DMS79 treated with DMSO at 0.1 percent for 48 hours (cell line): ENCODE results near the gene HIC2.
"Not testable (repeated sequence)": the region's sequence is repeated elsewhere in the genome, so short reads cannot be mapped to it uniquely, and the experiment has no call there.

Experiments used
- DNase-seq: peaks from one replicate; lab custom pipeline; 2025; lab: John Stamatoyannopoulos, UW

The HIC2 gene

DNA sequence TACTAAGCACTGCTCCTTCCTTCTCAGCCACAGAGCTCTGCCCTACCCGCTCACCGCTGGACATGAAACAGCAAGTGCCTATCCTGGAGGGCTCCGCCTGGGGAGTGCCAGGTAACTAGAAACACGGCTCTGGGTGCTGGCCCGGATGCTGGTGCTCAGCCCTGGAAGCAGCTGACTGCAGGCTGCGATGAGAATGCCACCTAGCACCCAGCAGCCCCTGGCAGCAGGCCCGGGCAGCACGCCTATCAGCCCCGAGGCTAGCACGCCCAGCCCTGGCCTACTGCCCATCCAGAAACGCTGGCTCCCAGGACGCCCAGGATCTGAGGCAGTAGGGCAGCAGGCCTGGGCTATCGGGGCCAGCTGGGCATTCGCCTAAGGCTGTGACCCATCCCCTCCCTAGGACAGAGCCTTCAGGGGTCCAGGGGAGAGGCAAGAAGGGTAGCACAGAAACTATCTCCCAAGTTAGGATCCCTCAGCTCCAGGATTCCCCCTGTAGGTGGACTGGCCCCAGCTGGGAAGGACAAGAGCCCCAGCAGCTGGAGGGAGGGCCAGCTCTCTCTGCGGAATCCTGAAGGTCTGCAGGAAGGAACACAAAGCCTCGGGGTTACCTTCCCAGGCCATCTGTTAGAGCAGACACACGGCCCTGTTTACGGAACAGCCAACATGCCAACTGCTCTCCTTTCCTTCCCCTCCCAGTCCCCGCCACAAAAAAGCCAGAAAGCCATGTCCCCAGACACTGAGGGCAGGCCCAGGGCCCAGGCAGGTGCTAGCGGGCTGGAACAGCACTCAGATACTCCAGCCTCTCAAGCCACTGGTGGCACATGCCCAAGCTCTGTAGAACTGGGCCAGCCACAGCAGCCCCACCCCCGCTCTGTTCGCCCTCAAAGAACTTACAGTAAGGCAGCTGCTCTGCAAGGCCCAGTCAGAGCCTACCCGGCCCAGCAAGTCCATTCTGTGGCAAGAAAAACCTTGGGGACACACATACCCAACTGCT lies 76.9 kb downstream of the HIC2 start:
- DNase-seq, result not testable (repeated sequence)

GRCh38 chr22:21497984-21498383 lies 80.8 kb downstream of the HIC2 start:
- DNase-seq, result not testable (repeated sequence)

GRCh38 chr22:21498489-21498888 lies 81.3 kb downstream of the HIC2 start:
- DNase-seq, result not testable (repeated sequence)

DNA sequence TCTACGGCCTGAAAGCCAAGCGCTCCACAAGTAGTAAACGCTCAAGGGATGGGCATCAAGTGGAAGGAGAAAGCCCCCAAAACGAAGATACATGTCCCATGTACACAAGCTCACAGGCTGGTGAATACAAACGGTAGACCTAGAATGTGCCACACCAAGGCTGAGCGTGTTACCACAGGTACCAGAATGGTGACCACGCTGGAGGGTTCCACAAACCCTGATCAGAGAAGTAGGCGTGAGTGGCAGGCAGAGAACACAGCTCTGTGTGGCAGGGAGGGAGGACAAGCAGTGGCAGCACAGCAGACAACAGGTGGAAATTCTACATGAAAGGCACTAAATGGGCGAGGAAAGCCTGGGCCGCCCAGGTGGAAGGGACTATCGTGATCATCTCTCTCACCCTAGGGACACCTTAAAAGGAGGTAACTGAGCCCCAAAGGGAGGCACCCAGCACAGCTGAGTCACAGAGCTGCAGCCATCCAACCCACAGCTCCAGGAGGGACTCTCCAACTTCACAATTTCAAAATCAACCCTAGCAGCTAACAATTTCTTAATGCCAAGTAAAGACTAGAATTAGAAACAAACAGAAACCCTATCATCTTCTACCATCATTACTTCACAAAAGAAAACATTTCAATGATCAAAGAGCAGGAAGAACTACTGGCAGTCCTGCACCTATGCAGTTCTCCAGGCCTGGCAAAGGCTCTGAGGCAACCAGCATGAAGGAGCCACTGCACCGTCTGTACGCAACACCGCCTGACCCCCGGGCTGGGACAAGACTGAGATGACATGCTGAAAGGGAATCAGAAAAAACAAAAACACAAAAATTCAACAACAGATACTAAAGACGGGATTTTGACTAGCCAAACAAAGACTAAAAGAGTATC lies 82.7 kb downstream of the HIC2 start:
- not testable (repeated sequence) for DNase-seq
